ENCODE results near the gene PML.

Gene PML

GRCh38 chr15:73986776-73987056 lies 7.8 kb upstream of the PML start:
- H2AFZ ChIP-seq (ENCODE audit: low read length) = no peak overlapping the region
- no peak for DNase-seq
- no peak overlapping the region for H3K9ac ChIP-seq (ENCODE audit: low read length)
- peaks cover 5% of the 10 kb centered on the region; the same call in 1 of the 2 replicates for H3K79me2 ChIP-seq (ENCODE audit: low read length)
- H4K20me1 ChIP-seq (ENCODE audit: insufficient read depth, low read length) = no peaks in the 10 kb centered on the region
- H3K27ac ChIP-seq (ENCODE audit: low read length) = no peak overlapping the region
- H3K36me3 ChIP-seq (replicated peaks; ENCODE audit: insufficient read depth, low read length) = no peaks in the 10 kb centered on the region
- no peaks in the 10 kb centered on the region for H3K27me3 ChIP-seq (replicated peaks; ENCODE audit: insufficient read depth, low read length)
- H3K4me1 ChIP-seq (ENCODE audit: low read length) = peaks cover 12% of the 10 kb centered on the region
- 0 out of 2 replicates have a peak, but pooled peaks cover 7% of the 10 kb centered on the region for H3F3A ChIP-seq (ENCODE audit: insufficient read depth, low read length)
- H3K4me2 ChIP-seq (ENCODE audit: low read depth, low read length) = no peak overlapping the region
- no peak overlapping the region for H3K4me3 ChIP-seq (ENCODE audit: low read length)
- no peaks in the 10 kb centered on the region for H3K9me3 ChIP-seq (replicated peaks; ENCODE audit: insufficient read depth, low read length)
- TF ChIP-seq, protein P1, sequence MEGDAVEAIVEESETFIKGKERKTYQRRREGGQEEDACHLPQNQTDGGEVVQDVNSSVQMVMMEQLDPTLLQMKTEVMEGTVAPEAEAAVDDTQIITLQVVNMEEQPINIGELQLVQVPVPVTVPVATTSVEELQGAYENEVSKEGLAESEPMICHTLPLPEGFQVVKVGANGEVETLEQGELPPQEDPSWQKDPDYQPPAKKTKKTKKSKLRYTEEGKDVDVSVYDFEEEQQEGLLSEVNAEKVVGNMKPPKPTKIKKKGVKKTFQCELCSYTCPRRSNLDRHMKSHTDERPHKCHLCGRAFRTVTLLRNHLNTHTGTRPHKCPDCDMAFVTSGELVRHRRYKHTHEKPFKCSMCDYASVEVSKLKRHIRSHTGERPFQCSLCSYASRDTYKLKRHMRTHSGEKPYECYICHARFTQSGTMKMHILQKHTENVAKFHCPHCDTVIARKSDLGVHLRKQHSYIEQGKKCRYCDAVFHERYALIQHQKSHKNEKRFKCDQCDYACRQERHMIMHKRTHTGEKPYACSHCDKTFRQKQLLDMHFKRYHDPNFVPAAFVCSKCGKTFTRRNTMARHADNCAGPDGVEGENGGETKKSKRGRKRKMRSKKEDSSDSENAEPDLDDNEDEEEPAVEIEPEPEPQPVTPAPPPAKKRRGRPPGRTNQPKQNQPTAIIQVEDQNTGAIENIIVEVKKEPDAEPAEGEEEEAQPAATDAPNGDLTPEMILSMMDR (IDR thresholded peaks at IDR 0.05; ENCODE audit: low read length) = no peak
- TF ChIP-seq EZH2phosphoT487 (IDR thresholded peaks at IDR 0.05; ENCODE audit: low read length) (no peak), EZH2 (optimal IDR thresholded peaks at IDR 0.05; ENCODE audit: low read depth, low read length) (no peak)
- H3K9me2 ChIP-seq (replicated peaks; ENCODE audit: insufficient read depth, low read length) = no peaks in the 10 kb centered on the region

- TF ChIP-seq EZH2phosphoT487 (IDR thresholded peaks at IDR 0.05; ENCODE audit: low read length) = no peak
- TF ChIP-seq EZH2 (optimal IDR thresholded peaks at IDR 0.05; ENCODE audit: low read depth, low read length) = no peak
- TF ChIP-seq, protein P1 (IDR thresholded peaks at IDR 0.05; ENCODE audit: low read length) = no peak
- Histone ChIP-seq H3K27me3 (replicated peaks; ENCODE audit: insufficient read depth, low read length) (no peaks in the 10 kb centered on the region), H3K4me3 (ENCODE audit: low read length) (no peak overlapping the region), H2AFZ (ENCODE audit: low read length) (no peak overlapping the region), H4K20me1 (ENCODE audit: insufficient read depth, low read length) (no peaks in the 10 kb centered on the region), H3K4me2 (ENCODE audit: low read depth, low read length) (no peak overlapping the region), H3F3A (ENCODE audit: insufficient read depth, low read length) (0 out of 2 replicates have a peak, but pooled peaks cover 7% of the 10 kb centered on the region), H3K36me3 (replicated peaks; ENCODE audit: insufficient read depth, low read length) (no peaks in the 10 kb centered on the region), H3K4me1 (ENCODE audit: low read length) (peaks cover 12% of the 10 kb centered on the region), H3K9me3 (replicated peaks; ENCODE audit: insufficient read depth, low read length) (no peaks in the 10 kb centered on the region), H3K9me2 (replicated peaks; ENCODE audit: insufficient read depth, low read length) (no peaks in the 10 kb centered on the region), H3K27ac (ENCODE audit: low read length) (no peak overlapping the region), H3K79me2 (ENCODE audit: low read length) (peaks cover 5% of the 10 kb centered on the region; the same call in 1 of the 2 replicates), H3K9ac (ENCODE audit: low read length) (no peak overlapping the region)
- no peak for DNase-seq
These were observed 7.3 kb upstream of the PML start for GRCh38 chr15:73987250-73987649.

DNA sequence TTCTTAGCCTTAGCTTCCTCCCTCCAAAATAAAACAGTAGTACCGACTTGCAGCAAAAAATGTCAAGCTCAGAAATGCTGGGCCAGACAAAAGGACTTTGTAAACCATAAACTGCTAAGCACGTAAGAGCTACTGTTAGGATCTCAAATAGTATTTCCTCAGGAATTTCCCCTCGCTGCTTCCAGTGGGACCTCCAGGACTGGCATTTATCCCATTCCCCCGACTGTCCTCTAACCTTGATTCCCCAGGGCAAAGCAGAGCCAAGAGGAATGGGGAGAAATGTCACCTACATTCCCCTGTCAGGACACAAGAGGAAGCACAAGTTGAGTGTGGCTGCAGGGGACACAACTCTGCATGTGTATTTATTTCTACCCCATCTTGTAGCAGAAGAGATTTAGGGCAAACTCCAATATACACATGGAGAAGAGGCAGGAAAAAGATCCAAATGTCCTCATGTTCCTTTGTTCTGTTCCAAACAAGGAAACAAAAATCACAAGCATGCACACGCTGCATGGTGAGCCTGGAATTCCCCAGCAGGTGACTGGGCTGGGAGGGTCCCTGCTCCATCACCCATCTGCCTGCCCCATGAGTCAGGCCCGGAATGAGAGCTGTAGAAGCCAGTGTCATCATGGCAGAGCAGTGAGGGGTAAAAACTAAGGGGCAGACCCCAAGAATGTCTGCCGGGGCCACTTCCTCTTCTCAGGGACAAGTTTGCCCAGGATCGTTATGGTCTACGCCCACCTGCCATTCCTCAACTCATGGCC lies 6.7 kb upstream of the PML start:
- Histone ChIP-seq H3K4me1 (ENCODE audit: low read length) (peaks cover 16% of the 10 kb centered on the region), H3K9me2 (replicated peaks; ENCODE audit: insufficient read depth, low read length) (no peaks in the 10 kb centered on the region), H3K27me3 (replicated peaks; ENCODE audit: insufficient read depth, low read length) (no peaks in the 10 kb centered on the region), H3K9ac (ENCODE audit: low read length) (no peak overlapping the region), H3K79me2 (ENCODE audit: low read length) (peaks cover 5% of the 10 kb centered on the region; the same call in 1 of the 2 replicates), H3K4me3 (ENCODE audit: low read length) (no peak overlapping the region), H4K20me1 (ENCODE audit: insufficient read depth, low read length) (no peaks in the 10 kb centered on the region), H3K4me2 (ENCODE audit: low read depth, low read length) (no peak overlapping the region), H3K9me3 (replicated peaks; ENCODE audit: insufficient read depth, low read length) (no peaks in the 10 kb centered on the region), H3K27ac (ENCODE audit: low read length) (no peak overlapping the region), H3F3A (ENCODE audit: insufficient read depth, low read length) (0 out of 2 replicates have a peak, but pooled peaks cover 7% of the 10 kb centered on the region), H2AFZ (ENCODE audit: low read length) (no peak overlapping the region), H3K36me3 (replicated peaks; ENCODE audit: insufficient read depth, low read length) (no peaks in the 10 kb centered on the region)
- TF ChIP-seq EZH2 (optimal IDR thresholded peaks at IDR 0.05; ENCODE audit: low read depth, low read length) (no peak), EZH2phosphoT487 (IDR thresholded peaks at IDR 0.05; ENCODE audit: low read length) (no peak)
- TF ChIP-seq, protein P1 (IDR thresholded peaks at IDR 0.05; ENCODE audit: low read length) = no peak
- DNase-seq = no peak
